ENCODE measurements around the gene ATAD2B.

The ATAD2B gene

GRCh38 chr2:23947350-23947749, 20.4 kb upstream of the ATAD2B start:
- ATAC-seq (ENCODE audit: low read depth), result no peak
- H3K4me3 ChIP-seq (ENCODE audit: severe bottlenecking), result no peak overlapping the region
- no peaks in the 10 kb centered on the region for H3K4me1 ChIP-seq (ENCODE audit: insufficient read depth, poor library complexity, severe bottlenecking)
- no peak overlapping the region for H3K27ac ChIP-seq (ENCODE audit: poor library complexity, severe bottlenecking)
- H3K9me3 ChIP-seq (ENCODE audit: severe bottlenecking), result no peaks in the 10 kb centered on the region
- no peaks in the 10 kb centered on the region for H3K36me3 ChIP-seq (ENCODE audit: low read depth)
- no peak for TF ChIP-seq CTCF (IDR thresholded peaks at IDR 0.05; ENCODE audit: poor library complexity, severe bottlenecking)
- no peak for DNase-seq (ENCODE audit: low spot score)
- no peaks in the 10 kb centered on the region for H3K27me3 ChIP-seq (ENCODE audit: insufficient read depth, poor library complexity, severe bottlenecking)

- ATAC-seq (ENCODE audit: low read depth) (no peak), DNase-seq (ENCODE audit: low spot score) (no peak)
- Histone ChIP-seq H3K9me3 (ENCODE audit: severe bottlenecking) (no peaks in the 10 kb centered on the region), H3K36me3 (ENCODE audit: low read depth) (no peaks in the 10 kb centered on the region), H3K4me3 (ENCODE audit: severe bottlenecking) (no peak overlapping the region), H3K27me3 (ENCODE audit: insufficient read depth, poor library complexity, severe bottlenecking) (no peaks in the 10 kb centered on the region), H3K4me1 (ENCODE audit: insufficient read depth, poor library complexity, severe bottlenecking) (no peaks in the 10 kb centered on the region), H3K27ac (ENCODE audit: poor library complexity, severe bottlenecking) (no peak overlapping the region)
- no peak for TF ChIP-seq CTCF (IDR thresholded peaks at IDR 0.05; ENCODE audit: poor library complexity, severe bottlenecking)
These were observed 18.1 kb upstream of the ATAD2B start for GRCh38 chr2:23944976-23945375.

- TF ChIP-seq CTCF (IDR thresholded peaks at IDR 0.05; ENCODE audit: poor library complexity, severe bottlenecking), result no peak
- Histone ChIP-seq H3K36me3 (ENCODE audit: low read depth) (no peaks in the 10 kb centered on the region), H3K4me1 (ENCODE audit: insufficient read depth, poor library complexity, severe bottlenecking) (no peaks in the 10 kb centered on the region), H3K27ac (ENCODE audit: poor library complexity, severe bottlenecking) (no peak overlapping the region), H3K9me3 (ENCODE audit: severe bottlenecking) (no peaks in the 10 kb centered on the region), H3K4me3 (ENCODE audit: severe bottlenecking) (no peak overlapping the region), H3K27me3 (ENCODE audit: insufficient read depth, poor library complexity, severe bottlenecking) (no peaks in the 10 kb centered on the region)
- DNase-seq (ENCODE audit: low spot score) (no peak), ATAC-seq (ENCODE audit: low read depth) (no peak)
These were observed 17.6 kb upstream of the ATAD2B start for GRCh38 chr2:23944527-23944926.

GRCh38 chr2:23943666-23944065, 16.7 kb upstream of the ATAD2B start:
- no peak for DNase-seq (ENCODE audit: low spot score)
- Histone ChIP-seq H3K4me3 (ENCODE audit: severe bottlenecking) (no peak overlapping the region), H3K27ac (ENCODE audit: poor library complexity, severe bottlenecking) (no peak overlapping the region), H3K36me3 (ENCODE audit: low read depth) (no peaks in the 10 kb centered on the region), H3K9me3 (ENCODE audit: severe bottlenecking) (no peaks in the 10 kb centered on the region), H3K4me1 (ENCODE audit: insufficient read depth, poor library complexity, severe bottlenecking) (no peaks in the 10 kb centered on the region), H3K27me3 (ENCODE audit: insufficient read depth, poor library complexity, severe bottlenecking) (no peaks in the 10 kb centered on the region)
- TF ChIP-seq CTCF (IDR thresholded peaks at IDR 0.05; ENCODE audit: poor library complexity, severe bottlenecking), result no peak
- no peak for ATAC-seq (ENCODE audit: low read depth)

GRCh38 chr2:23941644-23942043, 14.7 kb upstream of the ATAD2B start:
- DNase-seq (ENCODE audit: low spot score), result no peak
- Histone ChIP-seq H3K4me3 (ENCODE audit: severe bottlenecking) (peak overlapping the region; percentile 94), H3K27me3 (ENCODE audit: insufficient read depth, poor library complexity, severe bottlenecking) (no peaks in the 10 kb centered on the region), H3K9me3 (ENCODE audit: severe bottlenecking) (no peaks in the 10 kb centered on the region), H3K4me1 (ENCODE audit: insufficient read depth, poor library complexity, severe bottlenecking) (no peaks in the 10 kb centered on the region), H3K27ac (ENCODE audit: poor library complexity, severe bottlenecking) (peak overlapping the region; percentile 68), H3K36me3 (ENCODE audit: low read depth) (no peaks in the 10 kb centered on the region)
- no peak for ATAC-seq (ENCODE audit: low read depth)
- TF ChIP-seq CTCF (IDR thresholded peaks at IDR 0.05; ENCODE audit: poor library complexity, severe bottlenecking), result no peak
